SH-SY5Y (cell line): ENCODE measurements around the gene RPL38.

Source experiments
- GATA2 ChIP-seq: IDR thresholded peaks from 2 replicates; pipeline ENCODE4 v1.6.1; 2011; ENCODE audit warnings: mild to moderate bottlenecking, low read depth, low read length
- GATA3 ChIP-seq: IDR thresholded peaks from 2 replicates; pipeline ENCODE4 v1.6.1; 2011; ENCODE audit warnings: low read depth, mild to moderate bottlenecking, low read length, moderate library complexity

DNA sequence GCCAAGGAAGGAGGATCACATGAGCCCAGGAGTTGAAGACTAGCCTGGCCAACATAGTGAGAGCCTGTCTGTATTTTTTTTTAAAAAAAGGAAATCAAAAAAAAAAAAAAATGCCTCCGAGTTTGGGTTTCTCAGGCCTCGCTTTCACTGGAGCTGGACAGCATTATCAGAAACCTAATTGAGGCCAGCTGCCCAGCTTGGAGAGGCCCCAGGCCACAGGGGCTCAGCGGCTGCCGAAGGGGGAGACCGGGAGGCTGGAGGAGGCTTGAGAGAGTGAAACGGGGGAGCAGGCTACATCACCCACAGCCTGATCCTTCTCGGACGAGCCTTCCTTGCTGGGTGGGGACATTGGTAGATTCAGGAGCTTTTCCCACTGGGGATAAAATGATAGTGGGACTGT, 15.0 kb downstream of the RPL38 start:
- no peak for TF ChIP-seq GATA3
- TF ChIP-seq GATA2: no peak
